Naive thymus-derived CD4-positive, alpha-beta T cell (primary cell): ENCODE results near the gene NPAS2. TPM values are rescaled to one million over a fixed set of nuclear protein-coding genes. Genes with fewer than 3 reads are reported as not detected.

ENCODE experiments used
- ATAC-seq: fragments of 150-1000 bp; cut with Tn5 transposase; 2 replicates; pipeline ENCODE4 v1.10.0; 2021; ENCODE audit warnings: mild to moderate bottlenecking, moderate library complexity
- CTCF ChIA-PET: fragments of 350-600 bp; sonication (Branson Sonifier 250); formaldehyde crosslinking; loops from one replicate; lab custom pipeline; 2021; ENCODE audit warnings: antibody characterized with exemption; lab: Charles Lee
- POLR2A ChIA-PET: fragments of 350-600 bp; sonication (Branson Sonifier 250); formaldehyde crosslinking; loops from one replicate; lab custom pipeline; 2021; ENCODE audit warnings: antibody characterized with exemption, inconsistent platforms; lab: Charles Lee
- DNase-seq, 9 donors: peaks; one replicate each; pipeline versions ENCODE4 v3.0.0 to v3.0.0-alpha.2; 2020 to 2022; ENCODE audit warnings: mixed read lengths in 1 of 9
- H3K27ac ChIP-seq: one replicate; pipeline ENCODE4 v1.7.0; 2013; ENCODE audit warnings: mild to moderate bottlenecking, low read depth, low read length, moderate library complexity
- H3K27me3 ChIP-seq, 2 donors: one replicate each; pipeline ENCODE4 v1.7.0; 2013; ENCODE audit warnings: low read length in 2 of 2, mild to moderate bottlenecking in 2 of 2, moderate library complexity in 2 of 2; ENCODE audit not compliant: control insufficient read depth in 2 of 2, insufficient read depth in 2 of 2
- H3K36me3 ChIP-seq, 3 experiments: 1 replicate in 2 of 3; 2 replicates in 1 of 3; pipeline ENCODE4 v1.7.0; 2013; ENCODE audit warnings: low read length in 3 of 3, mild to moderate bottlenecking in 3 of 3, moderate library complexity in 1 of 3; ENCODE audit not compliant: insufficient read depth in 3 of 3, control insufficient read depth in 2 of 3
- H3K4me1 ChIP-seq, 2 donors: one replicate each; pipeline ENCODE4 v1.7.0; 2013; ENCODE audit warnings: low read length in 2 of 2, mild to moderate bottlenecking in 2 of 2, moderate library complexity in 1 of 2; ENCODE audit not compliant: control insufficient read depth in 2 of 2, insufficient read depth in 2 of 2
- H3K4me3 ChIP-seq: 2 replicates; pipeline ENCODE4 v1.7.0; 2013; ENCODE audit warnings: mild to moderate bottlenecking, low read length
- H3K9me3 ChIP-seq, 3 experiments: 1 replicate in 2 of 3; 2 replicates in 1 of 3; pipeline ENCODE4 v1.7.0; 2013; ENCODE audit warnings: low read length in 3 of 3; ENCODE audit not compliant: control insufficient read depth in 2 of 3
- H3K27ac Mint-ChIP-seq, 9 donors: one replicate each; pipeline ENCODE4 v1.8.0; 2020 to 2022; ENCODE audit warnings: mixed read lengths in 9 of 9, mild to moderate bottlenecking in 8 of 9, moderate library complexity in 5 of 9, inconsistent platforms in 2 of 9
- H3K27me3 Mint-ChIP-seq, 5 donors: one replicate each; pipeline ENCODE4 v1.8.0; 2021 to 2022; ENCODE audit warnings: mixed read lengths in 5 of 5, mild to moderate bottlenecking in 1 of 5
- H3K36me3 Mint-ChIP-seq, 5 donors: one replicate each; pipeline ENCODE4 v1.8.0; 2020 to 2022; ENCODE audit warnings: mixed read lengths in 5 of 5, mild to moderate bottlenecking in 3 of 5, inconsistent platforms in 1 of 5
- H3K4me1 Mint-ChIP-seq, 7 donors: one replicate each; pipeline ENCODE4 v1.8.0; 2020 to 2022; ENCODE audit warnings: mixed read lengths in 7 of 7, mild to moderate bottlenecking in 3 of 7, inconsistent platforms in 1 of 7
- H3K4me3 Mint-ChIP-seq, 10 donors: one replicate each; pipeline ENCODE4 v1.8.0; 2020 to 2022; ENCODE audit warnings: mild to moderate bottlenecking in 10 of 10, mixed read lengths in 10 of 10, moderate library complexity in 6 of 10, inconsistent platforms in 2 of 10
- H3K9me3 Mint-ChIP-seq, 11 donors: one replicate each; pipeline ENCODE4 v1.8.0; 2020 to 2022; ENCODE audit warnings: mixed read lengths in 11 of 11, mild to moderate bottlenecking in 4 of 11, inconsistent platforms in 1 of 11, moderate library complexity in 1 of 11
- intact Hi-C, 2 donors: fragments of 100-400 bp; cut with micrococcal nuclease; formaldehyde crosslinking; loops; one replicate each; pipeline ENCODE4 v1.15.1; 2023
- polyA plus RNA-seq, 2 donors: library from polyadenylated mRNA; unstranded; fragments of 300-500 nt; fragmentation: Illumina TruSeq; gene quantifications; one replicate each; pipeline ENCODE4 v1.2.3, GENCODE V29; 2021
- total RNA-seq, 6 experiments: library from RNA in 5 of 6; stranded (reverse) in 5 of 6; gene quantifications; 1 replicate in 5 of 6; 2 replicates in 1 of 6; pipeline ENCODE4 v1.2.3 and lab custom pipeline; 2021 to 2026

Gene NPAS2
- total and polyA plus RNA-seq, 7 experiments from 2014 or later: 1.2 to 15.0 (median 8.3) TPM

- H3K4me1 ChIP-seq: no peaks in the 10 kb centered on the region
- Mint-ChIP-seq H3K36me3 (peaks cover 0 to 7% (median 0%) of the 10 kb centered on the region in 5 donors), H3K27me3 (peaks cover 0 to 2% (median 0%) of the 10 kb centered on the region in 5 donors), H3K4me1 (peaks cover 0 to 6% (median 3%) of the 10 kb centered on the region in 7 donors), H3K9me3 (no peaks in the 10 kb centered on the region), H3K27ac (peak overlapping the region in 2 of 9 donors; percentile 6 to 83), H3K4me3 (no peak overlapping the region)
- DNase-seq (peak; percentile 55 to 78 (median 72)), ATAC-seq (peak; percentile 86)
- no peaks in the 10 kb centered on the region for H3K9me3 ChIP-seq
- H3K36me3 ChIP-seq: no peaks in the 10 kb centered on the region
- CTCF ChIA-PET: interaction anchor here (0.6 to 4.2 kb wide), 5 partner anchors 356 to 403 kb away, joined by 3 to 46 read pairs (median 4); no protein-coding TSS in a partner anchor
- H3K27me3 ChIP-seq: no peaks in the 10 kb centered on the region
- intact Hi-C loops: loop anchor here (1.0 to 10.0 kb wide), 7 partner anchors 170 to 558 kb away; no protein-coding TSS in a partner anchor
- H3K4me3 ChIP-seq: no peak overlapping the region
- POLR2A ChIA-PET: no interaction called here
- H3K27ac ChIP-seq: no peak overlapping the region
Measured at GRCh38 chr2:100984892-100985307, 165.0 kb downstream of the NPAS2 start.

GRCh38 chr2:100986157-100986556 lies 166.2 kb downstream of the NPAS2 start:
- no peak overlapping the region for H3K27ac ChIP-seq
- no peak overlapping the region for H3K4me3 ChIP-seq
- intact Hi-C loops: loop anchor here (5.0 to 10.0 kb wide), 2 partner anchors 171 to 174 kb away; no protein-coding TSS in a partner anchor
- no peaks in the 10 kb centered on the region for H3K4me1 ChIP-seq
- Mint-ChIP-seq H3K9me3 (no peaks in the 10 kb centered on the region), H3K36me3 (peaks cover 0 to 10% (median 0%) of the 10 kb centered on the region in 5 donors), H3K27ac (no peak overlapping the region), H3K4me3 (no peak overlapping the region), H3K4me1 (peaks cover 0 to 6% (median 3%) of the 10 kb centered on the region in 7 donors), H3K27me3 (peaks cover 0 to 2% (median 0%) of the 10 kb centered on the region in 5 donors)
- no peaks in the 10 kb centered on the region for H3K27me3 ChIP-seq
- no peak for ATAC-seq
- ChIA-PET CTCF (interaction anchor here (0.7 to 4.2 kb wide), 7 partner anchors 18 to 382 kb away, joined by 3 to 46 read pairs (median 4); no protein-coding TSS in a partner anchor), POLR2A (no interaction called here)
- H3K9me3 ChIP-seq: no peaks in the 10 kb centered on the region
- DNase-seq: no peak
- no peaks in the 10 kb centered on the region for H3K36me3 ChIP-seq

DNA sequence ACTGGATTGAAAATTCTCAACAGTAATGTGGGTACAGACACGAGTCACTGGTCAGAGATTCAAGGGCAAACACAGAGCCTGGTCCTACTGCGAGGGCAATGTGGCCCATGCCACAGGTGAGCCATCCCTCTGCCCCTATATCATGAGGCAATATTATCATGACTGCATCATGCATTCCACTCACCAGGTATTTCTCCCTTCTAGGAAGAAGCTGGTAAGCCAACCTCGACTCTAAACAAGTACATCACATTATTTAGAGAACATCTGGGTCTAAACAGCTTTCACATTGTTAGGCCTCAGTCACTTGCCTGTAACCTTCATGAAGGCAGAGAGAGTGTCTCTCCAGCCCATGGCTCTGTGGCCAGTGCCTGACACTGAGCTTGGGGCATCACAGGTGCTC lies 167.6 kb downstream of the NPAS2 start:
- DNase-seq: no peak
- peaks cover 0 to 10% (median 0%) of the 10 kb centered on the region in 5 donors for H3K36me3 Mint-ChIP-seq
- POLR2A ChIA-PET: interaction anchor here (2.0 kb wide), 1 partner anchor 14 kb away, joined by 6 read pairs; the partner anchor contains the start of gene RPL31
- intact Hi-C loops: loop anchor here (5.0 to 10.0 kb wide), 2 partner anchors 173 to 175 kb away; no protein-coding TSS in a partner anchor
- no peak overlapping the region for H3K27ac Mint-ChIP-seq
- H3K9me3 ChIP-seq: no peaks in the 10 kb centered on the region
- no peaks in the 10 kb centered on the region for H3K36me3 ChIP-seq
- ATAC-seq: no peak
- H3K9me3 Mint-ChIP-seq: no peaks in the 10 kb centered on the region
- CTCF ChIA-PET: interaction anchor here (0.8 to 4.2 kb wide), 5 partner anchors 14 to 393 kb away, joined by 3 to 46 read pairs (median 4); no protein-coding TSS in a partner anchor
- peaks cover 0 to 2% (median 0%) of the 10 kb centered on the region in 5 donors for H3K27me3 Mint-ChIP-seq
- H3K4me3 Mint-ChIP-seq: no peak overlapping the region
- H3K4me1 ChIP-seq: no peaks in the 10 kb centered on the region
- H3K27me3 ChIP-seq: no peaks in the 10 kb centered on the region
- no peak overlapping the region for H3K4me3 ChIP-seq
- H3K27ac ChIP-seq: no peak overlapping the region
- peaks cover 0 to 6% (median 3%) of the 10 kb centered on the region in 7 donors for H3K4me1 Mint-ChIP-seq

DNA sequence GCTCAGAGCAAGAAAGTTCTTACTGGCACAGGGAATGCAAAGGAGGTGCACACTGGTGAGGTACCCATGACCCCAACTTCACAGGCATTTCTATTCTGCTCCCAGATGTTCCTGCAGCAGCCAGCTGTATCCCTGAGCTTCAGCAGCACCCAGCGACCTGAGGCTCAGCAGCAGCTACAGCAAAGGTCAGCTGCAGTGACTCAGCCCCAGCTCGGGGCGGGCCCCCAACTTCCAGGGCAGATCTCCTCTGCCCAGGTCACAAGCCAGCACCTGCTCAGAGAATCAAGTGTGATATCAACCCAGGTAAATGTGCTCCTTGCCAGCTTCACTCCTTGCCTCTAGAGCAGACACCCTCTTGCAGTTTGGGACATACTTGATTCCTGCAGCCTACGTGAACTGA lies 168.0 kb downstream of the NPAS2 start:
- peaks cover 0 to 10% (median 0%) of the 10 kb centered on the region in 5 donors for H3K36me3 Mint-ChIP-seq
- ChIA-PET CTCF (interaction anchor here (0.7 to 4.2 kb wide), 6 partner anchors 8 to 393 kb away, joined by 3 to 46 read pairs (median 4); no protein-coding TSS in a partner anchor), POLR2A (interaction anchor here (2.0 kb wide), 1 partner anchor 14 kb away, joined by 6 read pairs; the partner anchor contains the start of gene RPL31)
- no peaks in the 10 kb centered on the region for H3K9me3 Mint-ChIP-seq
- Histone ChIP-seq H3K9me3 (no peaks in the 10 kb centered on the region), H3K4me3 (no peak overlapping the region), H3K36me3 (no peaks in the 10 kb centered on the region), H3K27me3 (no peaks in the 10 kb centered on the region), H3K27ac (no peak overlapping the region), H3K4me1 (no peaks in the 10 kb centered on the region)
- DNase-seq: no peak
- intact Hi-C loops: loop anchor here (5.0 to 10.0 kb wide), 2 partner anchors 173 to 176 kb away; no protein-coding TSS in a partner anchor
- H3K27ac Mint-ChIP-seq: no peak overlapping the region
- H3K4me1 Mint-ChIP-seq: peaks cover 0 to 6% (median 4%) of the 10 kb centered on the region in 7 donors
- no peak overlapping the region for H3K4me3 Mint-ChIP-seq
- peaks cover 0 to 2% (median 0%) of the 10 kb centered on the region in 5 donors for H3K27me3 Mint-ChIP-seq
- no peak for ATAC-seq

- H3K27me3 Mint-ChIP-seq: peaks cover 0 to 2% (median 0%) of the 10 kb centered on the region in 5 donors
- CTCF ChIA-PET: interaction anchor here (0.7 to 4.2 kb wide), 5 partner anchors 7 to 394 kb away, joined by 3 to 46 read pairs (median 5); no protein-coding TSS in a partner anchor
Measured at GRCh38 chr2:100988630-100989417, 168.9 kb downstream of the NPAS2 start.

GRCh38 chr2:100989666-100990065 lies 169.7 kb downstream of the NPAS2 start:
- Histone ChIP-seq H3K4me3 (no peak overlapping the region), H3K4me1 (no peaks in the 10 kb centered on the region), H3K36me3 (no peaks in the 10 kb centered on the region), H3K27ac (no peak overlapping the region), H3K9me3 (no peaks in the 10 kb centered on the region), H3K27me3 (no peaks in the 10 kb centered on the region)
- no peak for ATAC-seq
- POLR2A ChIA-PET: interaction anchor here (1.0 kb wide), 1 partner anchor 13 kb away, joined by 3 read pairs; the partner anchor contains the start of gene RPL31
- no peak overlapping the region for H3K4me3 Mint-ChIP-seq
- CTCF ChIA-PET: interaction anchor here (1.0 to 2.8 kb wide), 3 partner anchors 259 to 382 kb away, joined by 4 to 10 read pairs (median 5); no protein-coding TSS in a partner anchor
- peaks cover 0 to 2% (median 0%) of the 10 kb centered on the region in 5 donors for H3K27me3 Mint-ChIP-seq
- no peaks in the 10 kb centered on the region for H3K9me3 Mint-ChIP-seq
- intact Hi-C loops: loop anchor here (5.0 to 10.0 kb wide), 2 partner anchors 175 to 177 kb away; no protein-coding TSS in a partner anchor
- DNase-seq: no peak
- H3K27ac Mint-ChIP-seq: no peak overlapping the region
- peaks cover 0 to 13% (median 0%) of the 10 kb centered on the region in 5 donors for H3K36me3 Mint-ChIP-seq
- peaks cover 0 to 6% (median 4%) of the 10 kb centered on the region in 7 donors for H3K4me1 Mint-ChIP-seq

More at GRCh38 chr2:100988630-100989417, 168.9 kb downstream of the NPAS2 start:
- Histone ChIP-seq H3K36me3 (no peaks in the 10 kb centered on the region), H3K27me3 (no peaks in the 10 kb centered on the region), H3K4me1 (no peaks in the 10 kb centered on the region), H3K4me3 (no peak overlapping the region), H3K9me3 (no peaks in the 10 kb centered on the region), H3K27ac (no peak overlapping the region)
- Mint-ChIP-seq H3K36me3 (peaks cover 0 to 10% (median 0%) of the 10 kb centered on the region in 5 donors), H3K4me1 (peaks cover 0 to 6% (median 4%) of the 10 kb centered on the region in 7 donors), H3K9me3 (no peaks in the 10 kb centered on the region), H3K4me3 (no peak overlapping the region), H3K27ac (no peak overlapping the region)
- no peak for ATAC-seq
- POLR2A ChIA-PET: interaction anchor here (2.0 kb wide), 1 partner anchor 13 kb away, joined by 6 read pairs; the partner anchor contains the start of gene RPL31
- DNase-seq: no peak
- intact Hi-C loops: loop anchor here (5.0 to 10.0 kb wide), 2 partner anchors 174 to 177 kb away; no protein-coding TSS in a partner anchor
